Caki2 (cell line): Measurements from ENCODE around the gene ELL3. TPM values are rescaled to one million over a fixed set of nuclear protein-coding genes. Genes with fewer than 3 reads are reported as not detected.
"Not testable (repeated sequence)": the region's sequence is repeated elsewhere in the genome, so short reads cannot be mapped to it uniquely, and the experiment has no call there.

Experiments used
- DNase-seq: peaks from one replicate; pipeline ENCODE4 v3.0.0-alpha.2; 2015; ENCODE audit warnings: low read depth
- in situ Hi-C: cut with HindIII; loops from 2 replicates; pipeline ENCODE4 v1.10.0; 2016; ENCODE audit warnings: low sequenced_read_pairs, low pct_unique_long_range_greater_than_20kb, mixed read lengths
- total RNA-seq: library from RNA; depleted of rRNA; stranded (reverse); fragments of >200 nt; shearing (Covaris generic); gene quantifications from 2 replicates; pipeline ENCODE4 v1.2.3, GENCODE V29; 2014; ENCODE audit warnings: low replicate concordance; rRNA removed

Gene ELL3
- total RNA-seq, 1 experiment from 2014 or later: 8.1 TPM

DNA sequence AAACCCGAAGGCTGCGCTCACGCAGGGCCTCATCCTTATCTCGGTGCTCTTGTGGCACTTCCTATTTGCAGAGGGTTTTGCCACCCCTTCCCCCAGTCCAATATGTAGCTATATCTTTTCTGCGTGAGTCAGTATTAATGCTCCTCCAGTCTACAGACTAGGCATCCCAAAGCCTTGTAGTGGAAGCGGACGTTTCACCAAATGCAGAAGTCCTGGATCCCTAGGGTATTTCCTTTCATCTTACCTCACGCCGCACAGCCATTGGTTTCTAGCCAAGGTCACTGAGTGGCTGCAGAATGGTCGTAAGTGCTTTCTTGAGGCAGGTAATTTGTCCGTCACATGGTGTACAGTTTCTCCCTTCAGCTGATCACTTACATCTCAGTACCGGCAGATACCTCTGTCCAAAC, 29.9 kb downstream of the ELL3 start:
- in situ Hi-C loops: not testable (repeated sequence)
- DNase-seq: peak; percentile 40

DNA sequence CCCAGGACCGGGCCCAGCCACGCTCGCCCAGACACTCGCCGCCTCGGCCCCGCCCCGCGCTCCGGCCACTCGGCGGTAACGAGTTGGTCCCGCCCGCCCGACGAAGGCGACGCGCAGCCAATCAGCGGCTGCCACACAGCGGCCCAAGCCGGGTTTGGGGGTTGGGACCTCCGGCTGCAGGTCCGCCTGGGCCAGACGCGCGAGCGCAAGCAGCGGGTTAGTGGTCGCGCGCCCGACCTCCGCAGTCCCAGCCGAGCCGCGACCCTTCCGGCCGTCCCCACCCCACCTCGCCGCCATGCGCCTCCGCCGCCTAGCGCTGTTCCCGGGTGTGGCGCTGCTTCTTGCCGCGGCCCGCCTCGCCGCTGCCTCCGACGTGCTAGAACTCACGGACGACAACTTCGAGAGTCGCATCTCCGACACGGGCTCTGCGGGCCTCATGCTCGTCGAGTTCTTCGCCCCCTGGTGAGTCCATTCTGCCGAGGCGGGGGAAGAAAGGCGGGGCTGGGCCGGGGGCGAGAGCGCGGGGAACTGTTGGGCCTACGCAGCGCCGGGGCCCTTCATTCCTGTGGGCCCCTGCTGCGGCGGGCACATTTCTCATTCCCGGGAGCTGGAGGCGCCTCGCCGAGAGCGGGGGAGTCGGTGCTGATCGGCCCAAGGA, 30.4 kb downstream of the ELL3 start, which contains the start of gene PDIA3:
PDIA3 (plus strand) TSS at position 194 of the 658 bp plus-strand sequence; CDS start at position 296, 102 bp downstream.
- in situ Hi-C loops: not testable (repeated sequence)
- peak; percentile 83 for DNase-seq

DNA sequence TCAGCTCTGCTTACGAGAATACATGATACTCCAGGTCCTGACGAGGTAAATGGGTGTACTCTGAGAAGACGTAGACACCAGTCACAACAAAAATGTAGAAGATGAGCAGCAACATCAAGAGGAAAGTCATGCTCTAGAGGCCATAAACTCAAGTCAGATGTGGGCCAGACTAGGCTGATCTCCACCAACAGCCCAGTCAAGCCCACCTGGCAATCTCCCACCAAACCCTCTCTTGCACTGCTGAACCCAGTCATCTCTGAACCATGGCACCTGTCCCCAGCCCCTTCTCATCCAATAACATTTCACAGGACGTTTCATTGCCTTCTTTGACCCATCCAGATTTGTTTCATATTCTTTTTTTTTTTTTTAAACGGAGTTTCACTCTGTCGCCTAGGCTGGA, 41.4 kb downstream of the ELL3 start:
- in situ Hi-C loops: no loop called here
- DNase-seq: no peak

DNA sequence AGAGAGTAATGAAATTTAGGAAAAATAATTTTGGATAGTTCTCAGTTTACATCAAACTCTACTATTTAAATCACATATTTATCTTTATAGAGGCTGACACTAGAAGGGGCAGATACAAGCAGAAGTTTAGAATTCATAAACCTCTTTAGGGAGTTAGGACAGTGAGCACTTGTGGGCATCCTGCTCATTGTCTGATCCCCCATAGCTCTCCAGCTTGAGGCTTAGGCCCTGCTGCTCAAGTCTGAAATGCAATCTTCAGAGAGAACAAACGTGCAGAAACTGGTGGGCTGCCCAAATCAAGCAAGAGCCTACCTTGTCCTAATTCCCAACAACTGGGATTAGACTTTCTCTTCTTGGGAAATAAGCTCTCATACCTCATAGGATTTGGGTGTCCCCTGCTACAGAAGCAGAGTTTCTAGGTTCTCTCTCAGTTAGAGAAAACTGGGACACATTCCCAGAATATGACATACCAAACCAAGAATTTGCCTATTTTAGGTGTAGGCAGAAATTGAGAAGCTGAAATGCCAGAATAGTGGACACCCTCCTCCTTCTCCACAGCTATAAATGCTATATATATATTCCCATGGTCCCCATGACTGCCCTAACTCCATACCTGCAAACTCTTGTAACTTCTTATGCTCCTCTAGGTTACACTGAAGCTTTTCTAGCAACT, 48.6 kb downstream of the ELL3 start:
- in situ Hi-C loops, DNase-seq: not testable (repeated sequence)

GRCh38 chr15:43726306-43726705, 50.5 kb downstream of the ELL3 start:
- DNase-seq, in situ Hi-C loops: not testable (repeated sequence)

DNA sequence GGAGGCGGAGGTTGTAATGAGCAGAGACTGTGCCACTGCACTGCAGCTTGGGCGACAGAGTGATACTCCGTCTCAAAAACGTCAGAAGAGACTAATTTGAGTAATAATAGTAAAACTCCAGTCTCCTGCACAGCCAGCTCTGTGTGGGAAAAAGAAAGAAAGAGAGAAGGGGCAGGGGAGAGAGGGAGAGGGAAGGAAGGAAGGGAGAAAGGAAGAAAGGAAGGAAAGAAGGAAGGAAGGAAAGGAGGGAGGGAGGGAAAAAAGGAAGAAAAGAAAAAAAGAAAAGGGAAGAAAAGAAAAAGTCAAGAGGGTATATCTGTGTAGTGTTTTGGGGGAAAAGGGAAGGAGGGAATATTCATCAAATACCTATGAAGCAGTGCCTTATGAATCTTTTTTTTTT, 53.6 kb downstream of the ELL3 start:
- no peak for DNase-seq
- in situ Hi-C loops: no loop called here

Other genes with a start within 250 kb of the ELL3 start
- gene PPIP5K1, start 186.8 kb downstream of the ELL3 start, total RNA-seq: 4.5 and 17.6 TPM in 2 replicates
- gene CKMT1B, start 182.9 kb downstream of the ELL3 start, total RNA-seq: 12.5 TPM in 1 of 2 replicates, not detected in the other
- not detected in 2 replicates for gene STRC, start 158.2 kb downstream of the ELL3 start, total RNA-seq
- gene CATSPER2, start 128.1 kb downstream of the ELL3 start, total RNA-seq: 0.37 and 5.8 TPM in 2 replicates
- 0.78 TPM in 1 of 2 replicates, not detected in the other for gene CKMT1A, start 83.1 kb downstream of the ELL3 start, total RNA-seq
- gene PDIA3, start 30.5 kb downstream of the ELL3 start, total RNA-seq: 180 and 200 TPM in 2 replicates
- gene SERF2, start 15.4 kb upstream of the ELL3 start, total RNA-seq: 1,425 and 1,758 TPM in 2 replicates
- not detected in 2 replicates for gene SERINC4, start 23.3 kb upstream of the ELL3 start, total RNA-seq
- 0.81 and 3.8 TPM in 2 replicates for gene HYPK, start 23.6 kb upstream of the ELL3 start, total RNA-seq
- 5.3 and 9.5 TPM in 2 replicates for gene MFAP1, start 47.7 kb upstream of the ELL3 start, total RNA-seq
- gene WDR76, start 50.0 kb upstream of the ELL3 start, total RNA-seq: 26.6 and 29.6 TPM in 2 replicates